Measurements from ENCODE around the gene DDX50.
"Not testable (repeated sequence)": the region's sequence is repeated elsewhere in the genome, so short reads cannot be mapped to it uniquely, and the experiment has no call there.

DDX50 gene

GRCh38 chr10:68901105-68901927 lies at the start of gene DDX50:
TSS of gene DDX50 (plus strand) at chr10:68901315. CDS start at chr10:68901385, 70 bp downstream.
- peak; percentile 82 to 86 for DNase-seq (ENCODE audit: low read depth in 1 of 2, low spot score in 1 of 2)

- no peak for DNase-seq (ENCODE audit: low read depth in 1 of 2, low spot score in 1 of 2)
Observed at GRCh38 chr10:68856352-68856751, 44.8 kb upstream of the DDX50 start.

- no peak for DNase-seq (ENCODE audit: low read depth in 1 of 2, low spot score in 1 of 2)
Observed at GRCh38 chr10:68857005-68857404, 44.1 kb upstream of the DDX50 start.

- no peak for DNase-seq (ENCODE audit: low read depth in 1 of 2, low spot score in 1 of 2)
Observed at GRCh38 chr10:68861253-68861652, 39.9 kb upstream of the DDX50 start.

GRCh38 chr10:68864611-68865010 lies 36.5 kb upstream of the DDX50 start:
- no peak for DNase-seq (ENCODE audit: low read depth in 1 of 2, low spot score in 1 of 2)

GRCh38 chr10:68868173-68868572 lies 32.9 kb upstream of the DDX50 start:
- not testable (repeated sequence) for DNase-seq (ENCODE audit: low read depth in 1 of 2, low spot score in 1 of 2)

GRCh38 chr10:68869623-68870022 lies 31.5 kb upstream of the DDX50 start:
- no peak for DNase-seq (ENCODE audit: low read depth in 1 of 2, low spot score in 1 of 2)

GRCh38 chr10:68870061-68870460 lies 31.1 kb upstream of the DDX50 start:
- no peak for DNase-seq (ENCODE audit: low read depth in 1 of 2, low spot score in 1 of 2)

GRCh38 chr10:68870545-68871104 lies 30.5 kb upstream of the DDX50 start:
- DNase-seq (ENCODE audit: low read depth in 1 of 2, low spot score in 1 of 2): no peak

GRCh38 chr10:68871105-68871711 lies 29.9 kb upstream of the DDX50 start:
- DNase-seq (ENCODE audit: low read depth in 1 of 2, low spot score in 1 of 2): no peak

GRCh38 chr10:68871731-68872342 lies 29.3 kb upstream of the DDX50 start:
- DNase-seq (ENCODE audit: low read depth in 1 of 2, low spot score in 1 of 2): no peak

- no peak for DNase-seq (ENCODE audit: low read depth in 1 of 2, low spot score in 1 of 2)
Observed at GRCh38 chr10:68876246-68877138, 24.6 kb upstream of the DDX50 start.

- DNase-seq (ENCODE audit: low read depth in 1 of 2, low spot score in 1 of 2): no peak
Observed at GRCh38 chr10:68877482-68878110, 23.5 kb upstream of the DDX50 start.

GRCh38 chr10:68878496-68878895 lies 22.6 kb upstream of the DDX50 start:
- DNase-seq (ENCODE audit: low read depth in 1 of 2, low spot score in 1 of 2): no peak

- no peak for DNase-seq (ENCODE audit: low read depth in 1 of 2, low spot score in 1 of 2)
Observed at GRCh38 chr10:68879628-68880027, 21.5 kb upstream of the DDX50 start.

GRCh38 chr10:68880181-68880580 lies 20.9 kb upstream of the DDX50 start:
- no peak for DNase-seq (ENCODE audit: low read depth in 1 of 2, low spot score in 1 of 2)

GRCh38 chr10:68895041-68895440 lies 6.1 kb upstream of the DDX50 start:
- no peak for DNase-seq (ENCODE audit: low read depth in 1 of 2, low spot score in 1 of 2)

GRCh38 chr10:68897336-68897741 lies 3.8 kb upstream of the DDX50 start:
- no peak for DNase-seq (ENCODE audit: low read depth in 1 of 2, low spot score in 1 of 2)

- DNase-seq (ENCODE audit: low read depth in 1 of 2, low spot score in 1 of 2): no peak
Observed at GRCh38 chr10:68899186-68899745, 1.8 kb upstream of the DDX50 start.

Data from stimulated activated CD4-positive, alpha-beta T cell treated with anti-CD3 and anti-CD28 coated beads, Interleukin-15, amount 100 ng/mL, for 1 hour (primary cell).